HepG2 (cell line): ENCODE results near the gene BCL11B. TPM values are rescaled to one million over a fixed set of nuclear protein-coding genes. Genes with fewer than 3 reads are reported as not detected.

Experiments
- ATAC-seq: fragments of 200-7000 bp; cut with Tn5 transposase; 3 replicates; pipeline ENCODE4 v1.9.1; 2020; ENCODE audit warnings: mild to moderate bottlenecking, moderate library complexity
- BruUV-seq: library from RNA; stranded (reverse); fragments of 400-500 nt; replicated peaks from 2 replicates; lab custom pipeline; 2021; lab: Mats Ljungman, UMichigan
- CTCF ChIA-PET: fragments of 300-600 bp; formaldehyde crosslinking; extraction: SDS; loops from one replicate; lab custom pipeline; 2021; ENCODE audit warnings: low total read pairs, inconsistent platforms, low intra/inter-chr PET ratio; lab: Yijun Ruan, JAX
- POLR2A ChIA-PET: fragments of 350-600 bp; sonication (Branson Sonifier 250); formaldehyde crosslinking; loops from one replicate; lab custom pipeline; 2020; ENCODE audit warnings: antibody characterized with exemption, inconsistent platforms; lab: Yijun Ruan, JAX
- DNase-seq: peaks from one replicate; pipeline ENCODE4 v3.0.0-alpha.2; 2015; ENCODE audit warnings: low spot score
- FAIRE-seq: peaks from 3 replicates; lab custom pipeline; 2011; peaks lifted over from hg19 to GRCh38; lab: Jason Lieb, UNC
- H2AFZ ChIP-seq: one replicate; pipeline ENCODE4 v1.6.1; 2011; ENCODE audit warnings: low read length, inconsistent platforms
- H3K27ac ChIP-seq: fragments of 300-600 bp; 3 replicates; pipeline ENCODE4 v1.8.0; 2011; ENCODE audit warnings: mixed run types, mild to moderate bottlenecking, mixed read lengths, low read length, inconsistent platforms; ENCODE audit not compliant: insufficient read depth; ENCODE audit errors: extremely low read length
- H3K27me3 ChIP-seq, 2 experiments: fragments of 200-600 bp in 1 of 2; 2 replicates in 1 of 2; 3 replicates in 1 of 2; pipeline versions ENCODE4 v1.6.0 to v1.8.0; 2011; ENCODE audit warnings: low read length in 2 of 2, mild to moderate bottlenecking in 2 of 2, moderate library complexity in 2 of 2, inconsistent platforms in 1 of 2; ENCODE audit not compliant: insufficient read depth in 2 of 2, control insufficient read depth in 1 of 2
- H3K36me3 ChIP-seq, 2 experiments: fragments of 200-600 bp in 1 of 2; replicated peaks in 1 of 2; 2 replicates in 1 of 2; 3 replicates in 1 of 2; pipeline versions ENCODE4 v1.5.1 to v1.8.0; 2011; ENCODE audit warnings: low read length in 2 of 2, inconsistent platforms in 1 of 2; ENCODE audit not compliant: insufficient read depth in 2 of 2, control insufficient read depth in 1 of 2
- H3K4me1 ChIP-seq: 2 replicates; pipeline ENCODE4 v1.5.1; 2012; ENCODE audit warnings: low read length, inconsistent platforms; ENCODE audit not compliant: insufficient read depth
- H3K4me2 ChIP-seq: 2 replicates; pipeline ENCODE4 v1.6.0; 2011; ENCODE audit warnings: low read depth, low read length, inconsistent platforms
- H3K4me3 ChIP-seq, 3 experiments: fragments of 200-600 bp in 1 of 3; sonication (generic), shearing (Covaris generic) in 1 of 3; replicated peaks in 1 of 3; 2 replicates each; pipeline ENCODE4 v1.5.1; 2011 to 2016; ENCODE audit warnings: low read length in 3 of 3, inconsistent platforms in 2 of 3, low read depth in 2 of 3, mild to moderate bottlenecking in 2 of 3, control low read depth in 1 of 3, mixed read lengths in 1 of 3; ENCODE audit not compliant: insufficient read depth in 1 of 3
- H3K79me2 ChIP-seq: one replicate; pipeline ENCODE4 v1.6.1; 2011; ENCODE audit warnings: low read length, inconsistent platforms; ENCODE audit not compliant: insufficient read depth
- H3K9ac ChIP-seq: 2 replicates; pipeline ENCODE4 v1.6.0; 2011; ENCODE audit warnings: mild to moderate bottlenecking, low read depth, low read length, inconsistent platforms; ENCODE audit not compliant: insufficient read depth
- H3K9me3 ChIP-seq: 2 replicates; pipeline ENCODE4 v1.5.1; 2012; ENCODE audit warnings: mild to moderate bottlenecking, low read length
- H4K20me1 ChIP-seq: 2 replicates; pipeline ENCODE4 v1.6.0; 2011; ENCODE audit warnings: inconsistent platforms, mild to moderate bottlenecking, low read length, moderate library complexity; ENCODE audit not compliant: insufficient read depth
- ARHGAP35 ChIP-seq: sonication (generic); formaldehyde crosslinking; IDR thresholded peaks from 2 replicates; pipeline ENCODE4 v1.9.0; 2022; ENCODE audit warnings: mild to moderate bottlenecking, inconsistent platforms, moderate library complexity, missing genetic modification reagents, borderline replicate concordance
- BCL6 ChIP-seq: IDR thresholded peaks from 2 replicates; pipeline ENCODE4 v1.6.1; 2016; ENCODE audit warnings: missing genetic modification reagents, missing compliant biosample characterization
- BRCA1 ChIP-seq: sonication (generic); formaldehyde crosslinking; IDR thresholded peaks from 2 replicates; pipeline ENCODE4 v1.4.0; 2020; ENCODE audit warnings: missing genetic modification reagents
- FOXK2 ChIP-seq: fragments of 450-650 bp; IDR thresholded peaks from 2 replicates; pipeline ENCODE4 v1.6.1; 2016
- PCBP1 ChIP-seq: fragments of 200-400 bp; formaldehyde crosslinking; IDR thresholded peaks from 2 replicates; pipeline ENCODE4 v1.6.1; 2017; ENCODE audit warnings: mild to moderate bottlenecking, low read depth, low read length, borderline replicate concordance
- PPARG ChIP-seq: conservative IDR thresholded peaks from 2 replicates; pipeline ENCODE4 v1.6.1; 2016; ENCODE audit warnings: missing biosample characterization, missing genetic modification reagents
- SNAPC2 ChIP-seq: sonication (generic); formaldehyde crosslinking; IDR thresholded peaks from 2 replicates; pipeline ENCODE4 v1.8.1; 2022; ENCODE audit warnings: mild to moderate bottlenecking, missing genetic modification reagents
- ZFP36 ChIP-seq: fragments of 150-350 bp; IDR thresholded peaks from 2 replicates; pipeline ENCODE4 v1.6.1; 2018; ENCODE audit warnings: borderline replicate concordance, low read length, low read depth; ENCODE audit not compliant: partially characterized antibody
- ZNF160 ChIP-seq: sonication (generic); formaldehyde crosslinking; IDR thresholded peaks from 2 replicates; pipeline ENCODE4 v1.8.0; 2022; ENCODE audit warnings: mild to moderate bottlenecking, inconsistent platforms, missing genetic modification reagents
- ZNF598 ChIP-seq: sonication (generic); formaldehyde crosslinking; IDR thresholded peaks from 2 replicates; pipeline ENCODE4 v1.5.1; 2020; ENCODE audit warnings: mild to moderate bottlenecking, missing genetic modification reagents, borderline replicate concordance
- ZNF781 ChIP-seq: sonication (generic); formaldehyde crosslinking; IDR thresholded peaks from 2 replicates; pipeline ENCODE4 v1.5.1; 2020; ENCODE audit warnings: borderline replicate concordance, mild to moderate bottlenecking, missing genetic modification reagents; ENCODE audit errors: not compliant biosample characterization
- WGBS: methylation state at CpG from one replicate; pipeline ENCODE4 v1.1.6; 2017; ENCODE audit warnings: low lambda C conversion rate; 5-methylcytosine and 5-hydroxymethylcytosine counted together
- in situ Hi-C: cut with HindIII; loops from 2 replicates; pipeline ENCODE4 v1.10.0; 2017; ENCODE audit warnings: low pct_unique_long_range_greater_than_20kb; ENCODE audit not compliant: extremely low pct_ligation_motif_present
- intact Hi-C: fragments of 100-400 bp; cut with micrococcal nuclease; formaldehyde crosslinking; loops from one replicate; pipeline ENCODE4 v1.10.0; 2022; ENCODE audit not compliant: unreplicated experiment
- polyA plus RNA-seq, 8 experiments: library from polyadenylated mRNA; depleted of rRNA in 3 of 8; stranded (reverse) in 7 of 8; unstranded in 1 of 8; fragments of >200 nt; fragmentation: Illumina TruSeq in 4 of 8; extraction: Trizol in 4 of 8; gene quantifications; 2 replicates each; pipeline versions ENCODE4 v1.2.1 to v1.2.3, GENCODE V29; 2011 to 2016; ENCODE audit warnings: low read depth in 4 of 8, missing spikeins in 1 of 8, mixed read lengths in 1 of 8; ENCODE audit not compliant: insufficient read depth in 1 of 8
- total RNA-seq, 5 experiments: library from RNA; depleted of rRNA; stranded (reverse); fragments of >200 nt; fragmentation: Illumina TruSeq; extraction: Trizol; gene quantifications; 2 replicates each; pipeline ENCODE4 v1.2.3, GENCODE V29; 2016; ENCODE audit warnings: low read depth in 1 of 5
- TF ChIP-seq, protein P1 (sequence below): sonication (generic); formaldehyde crosslinking; IDR thresholded peaks from 2 replicates; pipeline ENCODE4 v1.4.0; 2020; ENCODE audit warnings: missing genetic modification reagents
- TF ChIP-seq, protein P2 (sequence below): sonication (generic); formaldehyde crosslinking; IDR thresholded peaks from 2 replicates; pipeline ENCODE4 v1.4.0; 2020; ENCODE audit warnings: missing genetic modification reagents, borderline replicate concordance
- TF ChIP-seq, protein P3 (sequence below): sonication (generic); formaldehyde crosslinking; IDR thresholded peaks from 2 replicates; pipeline ENCODE4 v1.5.0; 2020; ENCODE audit warnings: missing genetic modification reagents

Gene BCL11B
- total and polyA plus RNA-seq, 2 of the 13 experiments (the other 11 are each of a cell fraction or from before 2014, with no cell fraction given), result not detected

DNA sequence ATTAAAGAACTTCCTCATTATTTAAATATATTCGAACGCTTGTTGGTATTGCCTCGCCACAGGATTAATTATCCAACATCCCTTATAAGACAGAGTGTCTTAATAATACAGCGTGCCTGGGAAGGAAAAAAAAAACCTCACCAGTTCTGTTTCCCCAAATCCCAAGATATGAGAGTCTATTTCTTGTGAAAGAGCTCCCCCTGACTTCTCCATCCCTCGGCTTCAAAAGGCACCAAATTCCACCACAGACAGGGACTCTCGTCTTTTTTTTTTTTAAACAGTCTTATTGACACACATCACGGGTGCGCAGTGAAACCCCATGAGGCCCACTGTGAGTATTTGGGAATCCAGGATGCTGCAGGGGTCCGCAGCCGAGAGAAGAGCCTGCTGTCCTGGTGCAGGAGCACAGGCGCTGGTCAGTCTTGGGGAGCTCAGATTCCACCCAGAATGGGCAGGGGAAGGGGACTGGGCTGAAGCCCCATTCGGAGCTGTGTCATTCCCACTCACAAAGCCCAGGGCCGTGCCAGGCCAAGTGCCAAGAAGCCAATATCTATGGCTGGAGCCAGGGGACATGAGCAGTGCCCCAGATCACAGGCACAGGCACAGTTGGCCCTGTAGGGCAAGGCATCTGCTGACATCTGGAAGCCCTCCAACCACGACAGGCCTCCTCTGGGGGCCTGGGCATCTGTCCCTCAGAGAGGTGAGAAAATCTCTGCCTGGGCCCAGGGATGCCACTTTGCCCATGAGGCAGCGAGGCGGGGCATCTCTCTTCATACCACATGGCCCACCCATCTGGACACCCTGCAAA lies 71.9 kb downstream of the BCL11B start:
- Histone ChIP-seq H2AFZ (no peak overlapping the region), H3K27ac (no peak overlapping the region), H3K9ac (no peak overlapping the region), H3K9me3 (no peaks in the 10 kb centered on the region), H3K4me1 (no peaks in the 10 kb centered on the region), H3K4me2 (no peak overlapping the region), H3K4me3 (no peak overlapping the region), H3K79me2 (no peaks in the 10 kb centered on the region), H4K20me1 (no peaks in the 10 kb centered on the region), H3K27me3 (peaks cover 1 to 29% of the 10 kb centered on the region in 2 experiments; a peak in 4 of 5 replicates), H3K36me3 (no peaks in the 10 kb centered on the region)
- ChIA-PET POLR2A (no interaction called here), CTCF (no interaction called here)
- DNase-seq, result no peak
- no peak for ATAC-seq
- 33% methylated on average over 12 of the region's 16 CpGs for WGBS
- in situ Hi-C loops (no loop called here), intact Hi-C loops (no loop called here)
- BruUV-seq, result no TSS peak
- no peak for FAIRE-seq
- no peak for TF ChIP-seq ZNF781 (CRISPR knock-in tag)
- TF ChIP-seq, protein P1, sequence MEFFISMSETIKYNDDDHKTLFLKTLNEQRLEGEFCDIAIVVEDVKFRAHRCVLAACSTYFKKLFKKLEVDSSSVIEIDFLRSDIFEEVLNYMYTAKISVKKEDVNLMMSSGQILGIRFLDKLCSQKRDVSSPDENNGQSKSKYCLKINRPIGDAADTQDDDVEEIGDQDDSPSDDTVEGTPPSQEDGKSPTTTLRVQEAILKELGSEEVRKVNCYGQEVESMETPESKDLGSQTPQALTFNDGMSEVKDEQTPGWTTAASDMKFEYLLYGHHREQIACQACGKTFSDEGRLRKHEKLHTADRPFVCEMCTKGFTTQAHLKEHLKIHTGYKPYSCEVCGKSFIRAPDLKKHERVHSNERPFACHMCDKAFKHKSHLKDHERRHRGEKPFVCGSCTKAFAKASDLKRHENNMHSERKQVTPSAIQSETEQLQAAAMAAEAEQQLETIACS (CRISPR knock-in tag), result no peak
- TF ChIP-seq, protein P2, sequence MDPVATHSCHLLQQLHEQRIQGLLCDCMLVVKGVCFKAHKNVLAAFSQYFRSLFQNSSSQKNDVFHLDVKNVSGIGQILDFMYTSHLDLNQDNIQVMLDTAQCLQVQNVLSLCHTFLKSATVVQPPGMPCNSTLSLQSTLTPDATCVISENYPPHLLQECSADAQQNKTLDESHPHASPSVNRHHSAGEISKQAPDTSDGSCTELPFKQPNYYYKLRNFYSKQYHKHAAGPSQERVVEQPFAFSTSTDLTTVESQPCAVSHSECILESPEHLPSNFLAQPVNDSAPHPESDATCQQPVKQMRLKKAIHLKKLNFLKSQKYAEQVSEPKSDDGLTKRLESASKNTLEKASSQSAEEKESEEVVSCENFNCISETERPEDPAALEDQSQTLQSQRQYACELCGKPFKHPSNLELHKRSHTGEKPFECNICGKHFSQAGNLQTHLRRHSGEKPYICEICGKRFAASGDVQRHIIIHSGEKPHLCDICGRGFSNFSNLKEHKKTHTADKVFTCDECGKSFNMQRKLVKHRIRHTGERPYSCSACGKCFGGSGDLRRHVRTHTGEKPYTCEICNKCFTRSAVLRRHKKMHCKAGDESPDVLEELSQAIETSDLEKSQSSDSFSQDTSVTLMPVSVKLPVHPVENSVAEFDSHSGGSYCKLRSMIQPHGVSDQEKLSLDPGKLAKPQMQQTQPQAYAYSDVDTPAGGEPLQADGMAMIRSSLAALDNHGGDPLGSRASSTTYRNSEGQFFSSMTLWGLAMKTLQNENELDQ (CRISPR knock-in tag), result no peak
- no peak for TF ChIP-seq FOXK2
- TF ChIP-seq, protein P3, sequence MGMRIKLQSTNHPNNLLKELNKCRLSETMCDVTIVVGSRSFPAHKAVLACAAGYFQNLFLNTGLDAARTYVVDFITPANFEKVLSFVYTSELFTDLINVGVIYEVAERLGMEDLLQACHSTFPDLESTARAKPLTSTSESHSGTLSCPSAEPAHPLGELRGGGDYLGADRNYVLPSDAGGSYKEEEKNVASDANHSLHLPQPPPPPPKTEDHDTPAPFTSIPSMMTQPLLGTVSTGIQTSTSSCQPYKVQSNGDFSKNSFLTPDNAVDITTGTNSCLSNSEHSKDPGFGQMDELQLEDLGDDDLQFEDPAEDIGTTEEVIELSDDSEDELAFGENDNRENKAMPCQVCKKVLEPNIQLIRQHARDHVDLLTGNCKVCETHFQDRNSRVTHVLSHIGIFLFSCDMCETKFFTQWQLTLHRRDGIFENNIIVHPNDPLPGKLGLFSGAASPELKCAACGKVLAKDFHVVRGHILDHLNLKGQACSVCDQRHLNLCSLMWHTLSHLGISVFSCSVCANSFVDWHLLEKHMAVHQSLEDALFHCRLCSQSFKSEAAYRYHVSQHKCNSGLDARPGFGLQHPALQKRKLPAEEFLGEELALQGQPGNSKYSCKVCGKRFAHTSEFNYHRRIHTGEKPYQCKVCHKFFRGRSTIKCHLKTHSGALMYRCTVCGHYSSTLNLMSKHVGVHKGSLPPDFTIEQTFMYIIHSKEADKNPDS, result no peak
- no peak for TF ChIP-seq BRCA1 (CRISPR knock-in tag)
- no peak for TF ChIP-seq ZFP36
- TF ChIP-seq ARHGAP35 (CRISPR knock-in tag), result no peak
- no peak for TF ChIP-seq ZNF598 (CRISPR knock-in tag)
- no peak for TF ChIP-seq PPARG (CRISPR knock-in tag)
- TF ChIP-seq BCL6 (CRISPR knock-in tag), result no peak
- TF ChIP-seq SNAPC2 (CRISPR knock-in tag), result no peak
- TF ChIP-seq PCBP1, result no peak
- no peak for TF ChIP-seq ZNF160 (CRISPR knock-in tag)
